22Rv1 (cell line): ENCODE results near the gene FAM98A.

Experiments used
- ZFX ChIP-seq: fragments of 450-650 bp; IDR thresholded peaks from 2 replicates; pipeline ENCODE4 v1.6.1; 2017; ENCODE audit warnings: antibody characterized with exemption, borderline replicate concordance
- TF ChIP-seq, protein P1 (sequence below): fragments of 450-650 bp; IDR thresholded peaks from 2 replicates; pipeline ENCODE4 v1.5.1; 2017; ENCODE audit warnings: mild to moderate bottlenecking

DNA sequence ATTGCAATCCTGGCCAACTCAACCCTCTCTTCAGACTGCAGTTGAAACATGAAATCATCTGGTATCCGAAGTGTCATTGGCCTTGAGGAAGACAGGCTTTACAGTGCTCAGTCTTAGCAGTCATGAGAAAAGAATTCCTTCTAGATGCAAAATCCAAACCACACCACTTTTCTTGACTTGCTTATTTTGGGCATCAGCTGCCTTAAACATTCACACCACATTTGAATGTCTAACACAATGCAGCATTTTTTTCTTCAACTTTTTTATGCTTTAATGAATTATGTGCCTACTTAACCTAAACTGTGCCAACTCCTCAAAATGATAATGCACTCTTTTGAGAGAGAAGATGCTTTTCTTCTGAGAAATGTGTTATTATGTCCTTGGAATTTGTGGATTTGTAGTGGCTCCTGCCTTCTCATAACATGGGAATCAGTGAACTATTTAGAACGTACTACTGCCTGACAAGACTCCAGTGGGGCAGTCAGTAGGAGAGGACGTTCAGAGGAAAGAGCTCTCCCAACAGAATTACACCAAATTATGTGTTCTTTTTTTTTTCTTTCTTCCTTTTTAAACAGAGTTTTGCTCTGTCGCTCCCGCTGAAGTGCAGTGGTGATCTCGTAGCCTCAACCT is 3.2 kb upstream of the FAM98A start:
- TF ChIP-seq, protein P1, sequence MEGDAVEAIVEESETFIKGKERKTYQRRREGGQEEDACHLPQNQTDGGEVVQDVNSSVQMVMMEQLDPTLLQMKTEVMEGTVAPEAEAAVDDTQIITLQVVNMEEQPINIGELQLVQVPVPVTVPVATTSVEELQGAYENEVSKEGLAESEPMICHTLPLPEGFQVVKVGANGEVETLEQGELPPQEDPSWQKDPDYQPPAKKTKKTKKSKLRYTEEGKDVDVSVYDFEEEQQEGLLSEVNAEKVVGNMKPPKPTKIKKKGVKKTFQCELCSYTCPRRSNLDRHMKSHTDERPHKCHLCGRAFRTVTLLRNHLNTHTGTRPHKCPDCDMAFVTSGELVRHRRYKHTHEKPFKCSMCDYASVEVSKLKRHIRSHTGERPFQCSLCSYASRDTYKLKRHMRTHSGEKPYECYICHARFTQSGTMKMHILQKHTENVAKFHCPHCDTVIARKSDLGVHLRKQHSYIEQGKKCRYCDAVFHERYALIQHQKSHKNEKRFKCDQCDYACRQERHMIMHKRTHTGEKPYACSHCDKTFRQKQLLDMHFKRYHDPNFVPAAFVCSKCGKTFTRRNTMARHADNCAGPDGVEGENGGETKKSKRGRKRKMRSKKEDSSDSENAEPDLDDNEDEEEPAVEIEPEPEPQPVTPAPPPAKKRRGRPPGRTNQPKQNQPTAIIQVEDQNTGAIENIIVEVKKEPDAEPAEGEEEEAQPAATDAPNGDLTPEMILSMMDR = no peak
- TF ChIP-seq ZFX = no peak
